Effector CD4-positive, alpha-beta T cell (primary cell): ENCODE data around the gene PIK3CB.
"Not testable (repeated sequence)": the region's sequence is repeated elsewhere in the genome, so short reads cannot be mapped to it uniquely, and the experiment has no call there.

Source experiments
- DNase-seq: peaks from one replicate; pipeline ENCODE4 v3.0.0-alpha.2; 2020

The PIK3CB gene

DNA sequence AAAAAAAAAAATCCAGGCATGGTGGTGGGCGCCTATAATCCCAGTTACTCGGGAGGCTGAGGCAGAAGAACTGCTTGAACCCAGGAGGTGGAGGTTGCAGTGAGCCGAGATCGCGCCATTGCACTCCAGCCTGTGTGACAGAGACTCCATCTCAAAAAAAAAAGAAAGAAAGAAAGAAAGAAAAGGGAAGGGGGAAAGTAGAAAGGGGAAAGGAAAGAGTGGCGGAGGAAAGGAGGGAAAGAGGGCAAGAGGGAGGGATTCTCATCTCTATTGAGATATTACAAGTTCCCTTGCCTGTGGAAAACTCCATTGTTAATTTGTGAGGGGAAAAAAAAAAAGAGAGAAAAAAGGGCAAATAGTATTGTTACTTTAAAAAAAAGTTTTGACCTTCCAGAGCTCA is 32.5 kb downstream of the PIK3CB start:
- DNase-seq, result not testable (repeated sequence)

- no peak for DNase-seq
These were observed 32.9 kb downstream of the PIK3CB start for GRCh38 chr3:138801792-138802191.

GRCh38 chr3:138800248-138800647 is 34.5 kb downstream of the PIK3CB start:
- no peak for DNase-seq

DNA sequence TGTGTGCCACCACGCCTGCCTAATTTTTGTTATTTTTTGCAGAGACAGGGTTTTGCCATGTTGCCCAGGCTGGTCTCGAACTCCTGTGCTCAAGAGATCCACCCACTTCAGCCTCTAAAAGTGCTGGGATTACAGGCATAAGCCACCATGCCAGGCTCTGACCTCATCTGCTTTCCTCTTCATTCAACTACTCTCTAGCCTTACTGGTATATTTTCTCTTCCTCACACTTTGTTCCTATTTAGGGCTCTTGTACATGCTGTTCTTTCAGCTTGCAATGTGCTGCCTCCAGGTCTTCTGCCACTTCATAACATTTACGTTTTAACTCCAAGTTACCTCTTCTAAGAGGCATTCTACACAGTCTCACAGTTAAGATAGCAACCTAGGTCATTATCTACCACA is 34.9 kb downstream of the PIK3CB start:
- no peak for DNase-seq

DNA sequence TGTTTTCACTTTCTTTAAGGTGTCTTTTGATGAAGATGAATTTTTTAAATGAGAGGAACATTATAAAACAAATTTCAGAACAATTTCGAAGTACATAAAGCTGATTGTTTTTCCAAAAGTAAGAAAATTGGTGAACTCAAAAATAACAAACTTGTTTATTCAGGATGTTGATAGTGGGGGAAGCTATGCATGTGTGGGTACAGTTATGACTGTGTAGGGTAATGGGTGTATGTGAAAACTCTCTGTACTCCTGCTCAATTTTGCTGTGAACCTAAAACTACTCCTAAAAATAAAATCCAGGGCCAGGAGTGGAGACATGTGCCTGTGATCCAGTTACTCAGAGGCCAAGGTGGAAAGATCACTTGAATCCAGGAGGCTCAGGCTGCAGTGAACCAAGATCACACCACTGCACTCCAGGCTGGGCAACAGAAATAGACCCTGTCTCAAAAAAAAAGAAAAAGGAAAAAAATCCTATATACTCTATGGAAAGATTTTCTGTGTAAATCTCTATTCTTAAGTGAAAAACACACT is 37.2 kb downstream of the PIK3CB start:
- no peak for DNase-seq

DNA sequence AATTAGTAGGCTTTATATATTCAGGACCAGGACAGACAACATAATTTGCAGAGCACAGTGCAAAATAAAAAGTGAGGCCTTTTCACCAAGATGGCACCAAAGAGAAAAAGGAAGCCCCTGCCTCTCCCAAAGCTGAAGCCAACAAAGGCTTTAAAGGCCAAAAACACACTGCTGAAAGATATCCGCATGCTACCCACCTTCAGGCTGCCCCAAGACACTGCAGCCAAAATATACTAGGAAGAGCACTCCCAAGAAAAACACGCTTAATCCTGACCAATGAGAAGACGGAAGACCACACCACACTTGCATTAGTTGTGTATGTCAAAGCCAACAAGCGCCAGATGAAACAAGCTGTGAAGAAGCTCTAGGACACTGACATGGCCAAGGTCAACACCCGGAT is 38.0 kb downstream of the PIK3CB start:
- no peak for DNase-seq

DNA sequence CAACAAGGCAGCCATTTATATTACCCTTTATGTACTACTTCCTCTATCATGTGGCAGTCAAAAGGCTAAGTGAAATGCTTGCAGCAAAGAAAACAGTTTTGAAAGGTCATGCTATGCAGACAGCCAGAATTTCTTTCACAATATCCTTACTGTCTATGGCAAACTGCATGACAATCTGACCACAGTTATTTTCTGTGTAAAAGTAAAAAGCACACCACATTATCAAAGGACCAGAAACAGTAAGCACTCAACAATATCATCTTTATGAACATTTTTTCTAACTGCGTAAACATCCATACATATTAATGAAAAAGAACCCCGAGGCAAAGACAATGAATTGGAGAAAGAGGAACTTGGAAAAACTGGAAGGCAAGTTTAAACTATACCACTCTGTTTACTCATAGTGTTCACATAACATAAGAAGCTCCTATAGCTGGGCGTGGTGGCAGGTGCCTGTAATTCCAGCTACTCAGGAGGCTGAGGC is 47.9 kb downstream of the PIK3CB start:
- DNase-seq, result no peak

DNA sequence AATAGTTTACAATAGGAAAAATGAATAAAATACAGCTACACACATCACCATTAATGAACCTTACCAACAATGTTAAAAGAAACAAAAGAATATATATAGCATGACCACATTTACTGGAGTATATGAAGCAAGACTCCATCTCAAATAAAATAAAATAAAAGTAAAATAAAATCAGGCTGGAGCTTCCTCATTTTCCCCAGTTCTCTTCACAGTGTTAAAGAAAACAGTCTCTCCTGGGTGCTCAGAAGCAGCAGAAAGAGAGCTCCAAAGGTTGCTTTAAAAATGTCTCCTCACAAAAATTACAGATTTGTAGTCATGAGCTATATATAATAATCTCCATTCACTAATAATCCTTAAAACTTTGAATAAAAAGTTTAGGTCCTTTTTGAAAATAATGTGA is 48.8 kb downstream of the PIK3CB start:
- no peak for DNase-seq

- DNase-seq, result not testable (repeated sequence)
These were observed 49.3 kb downstream of the PIK3CB start for GRCh38 chr3:138785362-138785857.

DNA sequence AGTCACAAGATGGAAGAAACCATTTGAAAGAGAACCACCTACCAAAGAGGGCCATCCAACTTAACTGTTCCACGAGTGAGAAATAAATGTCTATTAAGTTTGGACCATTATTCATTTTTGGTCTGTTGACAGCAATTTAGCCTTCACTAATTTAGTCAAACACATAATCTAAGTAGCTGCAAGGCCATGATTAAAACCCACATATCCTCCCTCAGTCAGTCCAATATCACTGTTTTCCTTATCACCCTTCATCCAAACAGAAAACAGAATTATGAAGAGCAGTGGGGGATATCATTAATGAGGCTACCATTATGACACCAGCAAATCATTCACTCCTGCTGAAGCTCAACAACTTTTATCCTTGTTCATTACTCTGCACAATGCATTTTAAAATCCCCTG is 52.0 kb downstream of the PIK3CB start:
- no peak for DNase-seq

- DNase-seq, result peak; percentile 51
These were observed 53.7 kb downstream of the PIK3CB start for GRCh38 chr3:138781012-138781470.

DNA sequence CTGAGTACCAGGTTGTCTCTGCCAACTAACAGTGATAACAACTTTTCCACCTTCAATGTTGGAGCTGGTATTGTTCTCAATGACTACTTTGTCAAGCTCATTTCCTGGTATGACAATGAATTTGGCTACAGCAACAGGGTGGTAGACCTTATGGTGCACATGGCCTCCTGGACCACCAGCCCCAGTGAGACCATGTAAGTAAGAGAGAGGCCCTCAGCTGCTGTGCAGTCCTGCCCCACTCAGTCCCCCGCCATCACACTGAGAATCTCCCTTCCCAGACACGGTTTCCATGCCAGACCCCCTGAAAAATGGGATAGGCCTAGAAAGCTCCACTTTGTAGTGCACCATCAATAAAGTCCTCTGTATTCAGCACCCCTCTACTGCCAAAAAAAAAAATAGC is 56.1 kb downstream of the PIK3CB start:
- no peak for DNase-seq

GRCh38 chr3:138776961-138777360 is 57.8 kb downstream of the PIK3CB start:
- no peak for DNase-seq

DNA sequence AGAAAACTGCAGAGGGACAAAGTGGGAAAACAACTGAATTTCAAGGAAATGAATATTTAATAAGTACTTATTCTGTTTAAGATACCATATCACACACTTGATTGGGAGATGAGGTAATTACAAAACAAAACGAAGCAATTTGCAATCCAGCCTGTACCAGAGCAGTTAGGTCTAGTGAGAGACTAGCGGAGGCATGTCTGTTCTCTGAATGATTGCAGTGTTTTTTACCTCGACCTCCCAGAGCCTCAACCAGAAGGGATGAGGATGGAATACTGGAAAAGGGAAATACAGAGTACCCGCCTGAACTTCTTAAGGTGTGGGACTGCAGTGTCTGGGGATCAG is 59.5 kb downstream of the PIK3CB start:
- DNase-seq, result no peak

- no peak for DNase-seq
These were observed 60.0 kb downstream of the PIK3CB start for GRCh38 chr3:138774529-138775253.

GRCh38 chr3:138771585-138771984 is 63.1 kb downstream of the PIK3CB start:
- DNase-seq, result no peak

- DNase-seq, result no peak
These were observed 65.1 kb downstream of the PIK3CB start for GRCh38 chr3:138769616-138770015.

GRCh38 chr3:138768946-138769345 is 65.8 kb downstream of the PIK3CB start:
- no peak for DNase-seq

GRCh38 chr3:138768125-138768524 is 66.6 kb downstream of the PIK3CB start:
- DNase-seq, result no peak

- no peak for DNase-seq
These were observed 67.1 kb downstream of the PIK3CB start for GRCh38 chr3:138767498-138768104.

DNA sequence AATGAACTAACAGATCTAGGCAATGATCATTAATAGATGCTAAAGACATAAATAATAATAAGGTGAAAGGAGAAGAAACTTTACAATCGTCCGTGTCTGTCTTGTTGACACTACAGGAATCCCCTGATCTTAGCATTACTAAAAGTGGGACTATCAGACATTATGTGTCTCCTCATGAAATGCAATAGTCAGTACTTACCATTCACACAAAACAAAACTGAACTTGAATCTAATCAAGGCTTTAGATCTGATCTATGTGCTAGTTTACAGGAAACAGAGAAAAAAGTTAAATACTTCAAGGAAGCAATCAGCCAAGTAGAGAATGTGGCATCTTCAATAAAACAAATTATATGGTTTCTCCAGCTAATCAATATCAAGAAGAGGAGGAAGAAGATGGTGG is 73.7 kb downstream of the PIK3CB start:
- DNase-seq, result no peak

GRCh38 chr3:138748190-138748589 is 86.5 kb downstream of the PIK3CB start:
- DNase-seq, result no peak

DNA sequence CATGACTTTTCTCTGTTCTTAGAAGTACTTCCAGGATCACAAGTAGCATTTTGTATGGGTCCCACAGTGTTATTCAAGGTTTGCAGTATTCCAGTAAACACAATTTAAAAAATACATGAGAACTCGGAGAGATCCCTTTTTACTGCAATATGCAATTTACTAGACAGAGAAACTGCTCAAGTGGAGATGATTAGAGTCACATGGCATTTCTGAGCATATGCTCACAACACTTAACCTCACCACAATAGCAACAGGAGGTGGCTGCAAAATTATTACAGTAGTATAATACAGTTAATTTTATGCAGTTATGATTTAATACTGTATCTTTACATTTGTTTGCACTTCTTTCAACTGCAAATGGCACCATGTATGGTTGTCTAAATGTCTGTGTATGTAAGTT is 87.5 kb downstream of the PIK3CB start:
- DNase-seq, result no peak

GRCh38 chr3:138740072-138740471 is 94.7 kb downstream of the PIK3CB start:
- DNase-seq, result no peak
